Measurements from ENCODE around the gene PUS3.
"Not testable (repeated sequence)": the region's sequence is repeated elsewhere in the genome, so short reads cannot be mapped to it uniquely, and the experiment has no call there.

PUS3 gene

DNA sequence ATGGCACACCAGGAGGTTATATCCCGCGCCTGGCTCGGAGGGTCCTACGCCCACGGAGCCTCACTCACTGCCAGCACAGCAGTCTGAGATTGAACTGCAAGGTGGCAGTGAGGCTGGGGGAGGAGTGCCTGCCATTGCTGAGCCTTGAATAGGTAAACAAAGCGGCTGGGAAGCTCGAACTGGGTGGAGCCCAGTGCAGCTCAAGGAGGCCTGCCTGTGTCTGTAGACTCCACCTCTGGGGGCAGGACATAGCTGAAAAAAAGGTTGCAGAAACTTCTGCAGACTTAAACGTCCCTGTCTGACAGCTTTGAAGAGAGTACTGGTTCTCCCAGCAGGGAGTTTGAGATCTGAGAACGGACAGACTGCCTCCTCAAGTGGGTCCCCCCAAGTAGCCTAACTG is 45.3 kb downstream of the PUS3 start:
- DNase-seq, result not testable (repeated sequence)

DNA sequence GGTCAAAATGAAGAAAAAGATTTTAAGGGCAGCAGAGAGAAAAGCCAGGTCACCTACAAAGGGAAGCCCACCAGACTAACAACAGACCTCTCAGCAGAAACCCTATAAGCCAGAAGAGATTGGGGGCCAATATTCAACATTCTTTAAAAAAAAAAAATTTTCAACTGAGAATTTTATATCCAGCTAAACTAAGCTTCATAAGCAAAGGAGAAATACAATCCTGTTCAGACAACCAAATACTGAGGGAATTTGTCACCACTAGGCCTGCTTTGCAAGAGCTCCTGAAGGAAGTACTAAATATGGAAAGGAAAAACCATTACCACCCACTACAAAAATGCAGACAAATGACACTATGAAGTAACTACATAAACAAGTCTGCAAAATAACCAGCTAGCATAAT is 56.8 kb downstream of the PUS3 start:
- no peak for DNase-seq

Data from activated T-cell treated with anti-CD3 and anti-CD28 coated beads for 4 hours (primary cell).